Tibial nerve (tissue), 4 donors: Measurements from ENCODE around the gene UPK3BL1.
"Not testable (repeated sequence)": the region's sequence is repeated elsewhere in the genome, so short reads cannot be mapped to it uniquely, and the experiment has no call there.

ENCODE experiments used
- CTCF ChIP-seq, 5 experiments: fragments of 200-600 bp in 3 of 5; fragments of 450-650 bp in 2 of 5; sonication (generic) in 3 of 5; IDR thresholded peaks; one replicate each; pipeline ENCODE4 v1.5.1; 2016 to 2019; ENCODE audit warnings: antibody characterized with exemption in 5 of 5, mild to moderate bottlenecking in 3 of 5, moderate library complexity in 2 of 5
- EP300 ChIP-seq, 2 donors: sonication (generic); formaldehyde crosslinking; IDR thresholded peaks; one replicate each; pipeline ENCODE4 v1.6.1; 2017; ENCODE audit warnings: antibody characterized with exemption in 2 of 2, mild to moderate bottlenecking in 1 of 2
- POLR2A ChIP-seq, 2 donors: fragments of 450-650 bp; IDR thresholded peaks; one replicate each; pipeline ENCODE4 v1.6.1; 2017; ENCODE audit warnings: antibody characterized with exemption in 2 of 2, mild to moderate bottlenecking in 2 of 2, moderate library complexity in 2 of 2

- not testable (repeated sequence) for TF ChIP-seq CTCF, POLR2A, EP300 (IDR thresholded peaks at IDR 0.05)
These were observed 40.3 kb downstream of the UPK3BL1 start for GRCh38 chr7:102602317-102602716.
